ENCODE results near the gene TMEM135. TPM values are rescaled to one million over a fixed set of nuclear protein-coding genes. Genes with fewer than 3 reads are reported as not detected.

The TMEM135 gene
- total RNA-seq, 1 donor from 2014 or later: 20.6 TPM

- no peak overlapping the region for H3K9ac ChIP-seq (ENCODE audit: low read length)
- peaks cover 6% of the 10 kb centered on the region for H4K20me1 ChIP-seq (ENCODE audit: insufficient read depth, low read length)
- H3K4me3 Mint-ChIP-seq (ENCODE audit: unreplicated experiment): no peak overlapping the region
- H3K4me3 ChIP-seq (ENCODE audit: insufficient read depth, low read depth, low read length): no peak overlapping the region
- no peaks in the 10 kb centered on the region for H3K27me3 ChIP-seq (ENCODE audit: insufficient read depth, low read length)
- no peaks in the 10 kb centered on the region for H3K4me1 ChIP-seq (ENCODE audit: insufficient read depth, low read length)
- no peaks in the 10 kb centered on the region for H3K79me2 ChIP-seq (ENCODE audit: insufficient read depth, low read length)
- no peaks in the 10 kb centered on the region for H3K36me3 Mint-ChIP-seq (ENCODE audit: low read depth, unreplicated experiment)
- no peak overlapping the region for H3K4me2 ChIP-seq (ENCODE audit: low read length)
- TF ChIP-seq EZH2 (IDR thresholded peaks at IDR 0.05; ENCODE audit: insufficient read depth, low read length): no peak
- no peak for TF ChIP-seq CTCF (IDR thresholded peaks at IDR 0.05; ENCODE audit: insufficient read depth, low read depth, low read length)
- no peak overlapping the region for H3K27ac ChIP-seq (ENCODE audit: low read depth, low read length)
- FAIRE-seq: no peak
- no peaks in the 10 kb centered on the region for H3K9me3 ChIP-seq (ENCODE audit: insufficient read depth, low read depth, low read length)
- no peak for DNase-seq (ENCODE audit: low read depth)
- H3K4me1 Mint-ChIP-seq (ENCODE audit: low read depth, unreplicated experiment): peaks cover 4% of the 10 kb centered on the region
- H2AFZ ChIP-seq (ENCODE audit: low read depth, low read length): no peak overlapping the region
- H3K27me3 Mint-ChIP-seq (ENCODE audit: low read depth, unreplicated experiment): no peaks in the 10 kb centered on the region
- no peaks in the 10 kb centered on the region for H3K36me3 ChIP-seq (ENCODE audit: insufficient read depth, low read length)
- H3K27ac Mint-ChIP-seq (ENCODE audit: unreplicated experiment): no peak overlapping the region
- H3K9me3 Mint-ChIP-seq (ENCODE audit: unreplicated experiment): no peaks in the 10 kb centered on the region
Observed at GRCh38 chr11:87194985-87195820, 157.5 kb downstream of the TMEM135 start.

- no peaks in the 10 kb centered on the region for H3K27me3 Mint-ChIP-seq (ENCODE audit: low read depth, unreplicated experiment)
- no peak overlapping the region for H2AFZ ChIP-seq (ENCODE audit: low read depth, low read length)
- no peaks in the 10 kb centered on the region for H3K27me3 ChIP-seq (ENCODE audit: insufficient read depth, low read length)
- no peak overlapping the region for H3K4me3 ChIP-seq (ENCODE audit: insufficient read depth, low read depth, low read length)
- TF ChIP-seq EZH2 (IDR thresholded peaks at IDR 0.05; ENCODE audit: insufficient read depth, low read length): no peak
- no peak for TF ChIP-seq CTCF (IDR thresholded peaks at IDR 0.05; ENCODE audit: insufficient read depth, low read depth, low read length)
- H3K9ac ChIP-seq (ENCODE audit: low read length): no peak overlapping the region
- H3K4me1 Mint-ChIP-seq (ENCODE audit: low read depth, unreplicated experiment): peaks cover 4% of the 10 kb centered on the region
- no peak overlapping the region for H3K4me2 ChIP-seq (ENCODE audit: low read length)
- no peak overlapping the region for H3K27ac Mint-ChIP-seq (ENCODE audit: unreplicated experiment)
- FAIRE-seq: no peak
- no peaks in the 10 kb centered on the region for H3K4me1 ChIP-seq (ENCODE audit: insufficient read depth, low read length)
- no peak for DNase-seq (ENCODE audit: low read depth)
- no peak overlapping the region for H3K27ac ChIP-seq (ENCODE audit: low read depth, low read length)
- no peaks in the 10 kb centered on the region for H3K36me3 ChIP-seq (ENCODE audit: insufficient read depth, low read length)
- no peaks in the 10 kb centered on the region for H3K9me3 Mint-ChIP-seq (ENCODE audit: unreplicated experiment)
- H3K36me3 Mint-ChIP-seq (ENCODE audit: low read depth, unreplicated experiment): no peaks in the 10 kb centered on the region
- H4K20me1 ChIP-seq (ENCODE audit: insufficient read depth, low read length): peaks cover 6% of the 10 kb centered on the region
- H3K4me3 Mint-ChIP-seq (ENCODE audit: unreplicated experiment): no peak overlapping the region
- H3K79me2 ChIP-seq (ENCODE audit: insufficient read depth, low read length): no peaks in the 10 kb centered on the region
- H3K9me3 ChIP-seq (ENCODE audit: insufficient read depth, low read depth, low read length): no peaks in the 10 kb centered on the region
Observed at GRCh38 chr11:87198266-87198881, 160.6 kb downstream of the TMEM135 start.

GRCh38 chr11:87201376-87201775 is 163.6 kb downstream of the TMEM135 start:
- Mint-ChIP-seq H3K4me1 (ENCODE audit: low read depth, unreplicated experiment) (peaks cover 1% of the 10 kb centered on the region), H3K9me3 (ENCODE audit: unreplicated experiment) (no peaks in the 10 kb centered on the region), H3K4me3 (ENCODE audit: unreplicated experiment) (no peak overlapping the region), H3K27ac (ENCODE audit: unreplicated experiment) (no peak overlapping the region), H3K36me3 (ENCODE audit: low read depth, unreplicated experiment) (no peaks in the 10 kb centered on the region), H3K27me3 (ENCODE audit: low read depth, unreplicated experiment) (no peaks in the 10 kb centered on the region)
- Histone ChIP-seq H2AFZ (ENCODE audit: low read depth, low read length) (no peak overlapping the region), H3K4me1 (ENCODE audit: insufficient read depth, low read length) (no peaks in the 10 kb centered on the region), H3K4me2 (ENCODE audit: low read length) (no peak overlapping the region), H4K20me1 (ENCODE audit: insufficient read depth, low read length) (peaks cover 6% of the 10 kb centered on the region), H3K79me2 (ENCODE audit: insufficient read depth, low read length) (no peaks in the 10 kb centered on the region), H3K27ac (ENCODE audit: low read depth, low read length) (no peak overlapping the region), H3K27me3 (ENCODE audit: insufficient read depth, low read length) (no peaks in the 10 kb centered on the region), H3K36me3 (ENCODE audit: insufficient read depth, low read length) (no peaks in the 10 kb centered on the region), H3K9me3 (ENCODE audit: insufficient read depth, low read depth, low read length) (no peaks in the 10 kb centered on the region), H3K9ac (ENCODE audit: low read length) (no peak overlapping the region), H3K4me3 (ENCODE audit: insufficient read depth, low read depth, low read length) (no peak overlapping the region)
- DNase-seq (ENCODE audit: low read depth) (no peak), FAIRE-seq (no peak)
- TF ChIP-seq EZH2 (IDR thresholded peaks at IDR 0.05; ENCODE audit: insufficient read depth, low read length) (no peak), CTCF (IDR thresholded peaks at IDR 0.05; ENCODE audit: insufficient read depth, low read depth, low read length) (no peak)
